GM21717 (cell line): ENCODE results near the gene TMEM165.
"Not testable (repeated sequence)": the region's sequence is repeated elsewhere in the genome, so short reads cannot be mapped to it uniquely, and the experiment has no call there.

ENCODE experiments used
- ATAC-seq: cut with Tn5 transposase; IDR thresholded peaks from one replicate; pipeline ENCODE4 v1.9.1; 2021; ENCODE audit warnings: mild to moderate bottlenecking, moderate library complexity; ENCODE audit not compliant: unreplicated experiment

Gene TMEM165

DNA sequence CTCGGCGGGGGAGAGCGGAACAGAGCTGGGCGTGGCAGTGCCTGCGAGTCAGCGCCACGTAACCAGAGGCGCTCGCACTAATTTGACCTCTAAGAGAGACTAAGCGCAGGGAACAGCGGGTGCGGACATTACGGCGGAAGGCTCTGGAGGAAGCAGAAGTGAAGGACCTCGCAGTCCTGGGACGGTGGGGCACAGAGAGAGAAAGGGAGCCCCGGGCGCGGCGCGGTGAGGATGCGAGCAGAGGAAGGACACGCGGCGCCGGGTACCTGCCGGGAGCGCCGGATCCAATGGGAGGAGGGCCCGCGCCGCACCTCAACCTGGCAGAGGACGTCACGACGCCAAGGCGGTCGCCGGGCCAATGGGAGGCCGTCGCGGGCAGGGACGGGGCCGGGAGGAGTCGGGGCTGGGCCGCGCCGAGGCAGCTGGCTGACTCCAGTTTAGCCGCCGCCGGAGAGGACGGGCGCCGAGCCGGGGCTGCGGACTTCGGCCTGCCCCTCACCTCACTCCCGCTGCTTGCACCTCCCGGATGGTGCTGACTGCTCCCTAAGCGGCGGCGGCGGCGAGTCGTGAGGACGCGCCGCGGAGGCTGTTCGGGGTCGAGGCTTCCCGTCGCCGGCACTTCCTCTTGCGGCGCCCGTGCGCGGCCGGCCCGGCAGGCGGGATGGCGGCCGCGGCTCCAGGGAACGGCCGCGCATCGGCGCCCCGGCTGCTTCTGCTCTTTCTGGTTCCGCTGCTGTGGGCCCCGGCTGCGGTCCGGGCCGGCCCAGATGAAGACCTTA, at the start of gene TMEM165:
TMEM165 (plus strand) TSS at position 429 of the 779 bp plus-strand sequence; CDS start at position 662, 233 bp downstream.
- ATAC-seq = peak; percentile 98

DNA sequence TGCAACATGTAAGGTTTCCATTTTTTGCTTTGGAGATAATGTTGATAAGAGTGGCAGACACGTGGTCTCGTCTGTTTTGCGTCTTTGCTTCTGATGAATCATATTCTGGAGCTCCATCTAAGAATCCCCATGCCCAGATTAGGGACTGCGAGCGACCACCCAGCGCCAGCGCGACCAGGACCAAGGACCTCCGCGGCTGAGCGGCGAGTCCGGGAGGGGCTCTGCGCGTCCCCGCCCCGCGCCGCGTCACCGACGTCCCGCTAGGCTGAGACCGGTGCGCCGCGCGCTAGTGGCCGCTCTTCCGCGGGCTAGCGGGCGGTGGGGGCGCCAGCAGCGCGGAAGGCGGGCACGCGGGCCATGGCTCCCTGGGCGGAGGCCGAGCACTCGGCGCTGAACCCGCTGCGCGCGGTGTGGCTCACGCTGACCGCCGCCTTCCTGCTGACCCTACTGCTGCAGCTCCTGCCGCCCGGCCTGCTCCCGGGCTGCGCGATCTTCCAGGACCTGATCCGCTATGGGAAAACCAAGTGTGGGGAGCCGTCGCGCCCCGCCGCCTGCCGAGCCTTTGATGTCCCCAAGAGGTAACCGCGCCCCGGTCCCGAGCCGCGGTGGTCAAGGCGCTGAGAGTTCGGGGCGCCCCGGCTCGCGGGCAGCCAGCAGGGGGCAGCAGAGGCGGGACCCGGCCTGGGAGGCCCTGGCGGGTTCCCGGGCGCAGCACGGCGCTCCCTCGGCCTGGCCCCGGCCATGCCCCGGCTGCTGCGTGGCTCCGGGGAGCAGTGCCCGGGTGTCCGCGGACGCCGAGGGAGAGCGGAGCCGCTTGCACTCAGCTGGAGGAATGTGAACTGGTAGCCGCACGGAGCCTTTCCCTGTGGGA, 49.5 kb upstream of the TMEM165 start, which contains the start of gene SRD5A3:
SRD5A3 (plus strand) TSS at position 263 of the 871 bp plus-strand sequence; CDS start at position 358, 95 bp downstream.
- peak; percentile 97 for ATAC-seq

DNA sequence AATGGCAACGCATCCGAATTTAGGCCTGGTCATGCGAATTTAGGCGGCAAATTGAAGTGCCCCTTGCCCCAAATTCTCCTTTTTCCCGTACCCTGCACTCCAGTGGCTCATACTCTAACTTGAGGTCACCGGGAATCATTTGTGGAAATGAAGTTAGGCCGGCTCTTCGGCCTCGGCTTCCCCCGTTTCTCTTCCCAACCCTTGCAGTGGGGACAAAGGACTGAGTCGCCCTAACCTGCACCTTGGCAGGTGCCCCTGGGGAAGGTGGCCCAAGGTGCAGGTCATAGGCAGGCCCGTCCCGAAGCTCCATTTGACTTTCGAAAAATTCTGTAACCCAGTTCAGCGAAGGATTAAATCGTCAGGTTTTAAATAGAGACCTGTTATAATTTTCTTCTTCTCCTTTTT, 48.9 kb upstream of the TMEM165 start:
- no peak for ATAC-seq

DNA sequence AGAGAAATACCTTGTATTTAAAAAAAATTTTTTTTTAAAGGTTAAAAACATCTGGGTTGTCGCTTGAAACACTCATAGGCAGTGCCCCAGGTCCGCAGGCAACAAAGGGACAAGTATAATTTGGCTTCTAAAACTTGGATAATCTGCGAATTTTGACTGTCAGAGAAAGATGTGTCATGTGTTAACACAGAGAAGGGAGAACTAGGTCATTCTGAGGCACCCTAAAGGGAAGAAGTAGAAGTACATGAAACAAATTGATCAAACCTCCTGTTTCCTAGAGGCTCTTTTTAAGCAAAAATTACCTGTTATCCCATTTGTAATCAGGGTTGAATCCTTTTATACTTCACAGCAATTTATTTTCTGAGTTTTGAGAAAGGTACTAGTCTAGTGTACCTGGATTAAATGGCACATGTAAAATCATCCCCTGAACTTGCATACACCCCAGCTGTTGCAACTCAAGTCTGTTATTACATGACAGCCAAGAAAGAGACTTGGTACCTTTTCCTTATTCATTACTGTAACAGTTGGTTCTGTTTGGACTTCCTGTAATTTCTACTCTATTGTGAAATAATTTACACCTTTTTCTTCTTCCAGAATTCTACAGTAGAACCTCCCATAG, 48.0 kb upstream of the TMEM165 start:
- ATAC-seq = no peak

GRCh38 chr4:55348466-55348865, 47.3 kb upstream of the TMEM165 start:
- no peak for ATAC-seq

DNA sequence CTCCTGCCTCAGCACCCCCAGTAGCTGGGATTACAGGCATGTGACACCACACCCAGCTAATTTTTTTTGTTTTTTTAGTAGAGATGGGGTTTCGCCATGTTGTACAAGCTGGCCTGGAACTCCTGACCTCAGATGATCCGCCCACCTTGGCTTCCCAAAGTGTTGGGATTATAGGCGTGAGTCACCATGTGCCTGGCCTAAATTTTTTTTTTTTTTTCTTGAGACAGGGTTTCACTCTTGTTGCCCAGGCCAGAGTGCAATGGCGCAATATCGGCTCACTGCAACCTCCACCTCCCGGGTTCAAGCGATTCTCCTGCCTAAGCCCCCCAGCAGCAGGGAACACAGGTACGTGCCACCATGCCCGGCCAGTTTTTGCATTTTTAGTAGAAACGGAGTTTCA, 44.9 kb upstream of the TMEM165 start:
- ATAC-seq = not testable (repeated sequence)

DNA sequence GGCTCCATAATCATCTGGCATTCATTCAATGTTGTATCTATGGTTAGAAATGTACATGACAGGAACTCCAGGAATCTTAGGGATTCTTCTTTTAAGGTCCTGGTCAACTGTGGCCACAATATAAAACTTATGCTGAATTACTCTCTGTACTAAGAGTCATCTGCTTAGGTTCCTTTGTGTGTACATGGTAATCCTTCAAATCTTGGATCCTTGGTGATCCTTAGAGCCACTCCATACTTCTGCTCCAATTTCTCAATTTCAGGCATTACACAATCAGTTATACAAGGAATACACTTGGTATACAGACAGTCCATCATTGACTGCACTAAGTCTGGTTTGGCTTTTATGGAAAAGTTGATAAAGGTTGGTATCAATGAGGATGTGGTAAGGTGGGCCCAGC, 43.9 kb upstream of the TMEM165 start:
- ATAC-seq = no peak

- no peak for ATAC-seq
Measured at GRCh38 chr4:55352726-55353125, 43.0 kb upstream of the TMEM165 start.

- ATAC-seq = not testable (repeated sequence)
Measured at GRCh38 chr4:55353228-55353747, 42.5 kb upstream of the TMEM165 start.

GRCh38 chr4:55354648-55355047, 41.1 kb upstream of the TMEM165 start:
- no peak for ATAC-seq

DNA sequence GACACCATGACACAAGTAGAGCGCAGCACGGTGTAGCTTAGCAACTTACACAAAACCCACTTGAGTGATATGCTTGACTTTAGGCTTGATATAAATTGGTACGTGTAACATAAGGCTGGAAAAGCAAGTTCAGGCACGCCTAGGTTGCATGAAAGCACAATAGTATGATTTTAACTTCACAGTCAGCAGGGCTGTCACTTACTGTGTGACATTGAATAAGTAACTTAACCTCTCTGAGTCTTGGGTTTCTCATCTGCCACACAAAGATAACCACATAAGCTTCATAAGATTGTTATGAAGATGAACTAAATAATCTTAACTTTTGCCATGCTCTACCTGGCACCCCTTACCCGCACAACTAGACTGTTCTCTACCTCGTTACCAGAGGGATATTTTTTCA, 40.2 kb upstream of the TMEM165 start:
- no peak for ATAC-seq

DNA sequence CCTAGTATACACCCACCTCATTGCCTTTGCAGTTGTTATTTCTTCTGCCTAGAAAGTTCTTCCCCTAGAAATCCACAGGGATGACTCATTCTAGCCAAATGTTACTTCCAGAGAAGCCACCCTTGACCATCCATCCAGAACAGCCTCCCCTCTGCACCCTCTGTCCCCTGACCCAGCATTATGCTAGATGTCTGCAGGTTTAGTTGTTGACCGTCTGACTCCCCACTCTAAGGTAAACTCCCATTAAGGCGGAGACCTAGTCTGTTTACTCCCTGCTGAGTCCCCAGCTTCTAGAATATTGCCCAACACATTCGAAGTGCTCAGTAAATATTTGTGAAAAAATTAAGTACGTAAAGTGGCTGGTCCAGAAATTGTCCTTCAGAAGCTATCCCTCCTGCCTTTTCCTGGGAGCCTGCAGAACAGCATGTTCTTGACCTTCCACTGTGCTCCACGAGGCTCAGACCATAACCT, 38.7 kb upstream of the TMEM165 start:
- no peak for ATAC-seq

GRCh38 chr4:55358246-55358645, 37.5 kb upstream of the TMEM165 start:
- no peak for ATAC-seq

- peak; percentile 83 for ATAC-seq
Measured at GRCh38 chr4:55358668-55359067, 37.1 kb upstream of the TMEM165 start.

GRCh38 chr4:55359397-55359916, 36.3 kb upstream of the TMEM165 start:
- ATAC-seq = no peak

- not testable (repeated sequence) for ATAC-seq
Measured at GRCh38 chr4:55362938-55363337, 32.8 kb upstream of the TMEM165 start.

- ATAC-seq = no peak
Measured at GRCh38 chr4:55363691-55364351, 31.9 kb upstream of the TMEM165 start.

- ATAC-seq = no peak
Measured at GRCh38 chr4:55364691-55365344, 30.9 kb upstream of the TMEM165 start.

DNA sequence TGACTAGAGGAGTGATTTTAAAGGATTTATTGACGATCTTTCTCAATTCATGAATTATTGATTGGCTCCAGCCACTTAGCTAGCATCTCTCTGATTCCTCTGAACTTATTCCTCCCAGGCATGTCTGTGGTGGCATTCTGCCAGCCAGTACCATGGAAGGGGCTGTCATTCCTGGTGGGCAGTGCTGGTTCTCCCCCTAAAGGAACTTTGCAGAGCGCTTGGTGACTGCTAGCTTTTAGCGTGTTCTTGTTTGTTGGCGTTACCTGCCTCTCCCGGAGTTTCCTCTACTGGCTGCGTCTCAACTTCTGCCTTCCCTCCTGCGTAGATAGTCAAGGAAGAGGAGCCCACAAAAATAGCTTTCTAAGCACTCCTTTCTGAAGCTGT, 30.4 kb upstream of the TMEM165 start:
- ATAC-seq = no peak

DNA sequence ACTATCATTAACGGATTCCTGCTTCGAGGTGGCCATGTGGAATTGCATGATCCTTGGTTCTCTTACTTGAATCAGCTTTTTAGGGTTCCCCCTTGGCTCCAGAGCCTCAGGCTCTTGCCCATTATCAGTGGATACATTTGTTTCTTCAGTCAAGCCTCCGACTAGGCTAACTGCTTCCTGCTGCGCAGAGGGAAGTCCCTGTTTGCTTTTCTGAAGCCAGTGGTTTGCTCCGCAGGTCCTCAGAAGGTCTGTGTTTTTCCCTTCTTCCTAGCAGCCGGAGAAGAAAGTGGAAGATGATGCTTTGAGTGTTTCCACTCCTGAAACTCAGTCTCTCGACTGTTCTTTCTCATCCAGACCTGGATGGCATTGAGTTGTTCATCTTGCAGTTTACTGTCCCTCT, 29.1 kb upstream of the TMEM165 start:
- ATAC-seq = no peak
